WI38 (cell line): Measurements from ENCODE around the gene PCNT.

Experiments used
- H3K4me3 ChIP-seq: 2 replicates; pipeline ENCODE4 v1.5.1; 2011; ENCODE audit warnings: low read depth, mild to moderate bottlenecking, control low read depth, low read length
- CTCF ChIP-seq: IDR thresholded peaks from 2 replicates; pipeline ENCODE4 v1.5.1; 2012; ENCODE audit warnings: low read depth, mild to moderate bottlenecking, control low read depth, low read length

Gene PCNT

GRCh38 chr21:46357684-46358425 is 33.9 kb downstream of the PCNT start:
- no peak for TF ChIP-seq CTCF
- no peak overlapping the region for H3K4me3 ChIP-seq

- TF ChIP-seq CTCF, result no peak
These were observed 37.2 kb downstream of the PCNT start for GRCh38 chr21:46361176-46361575.

DNA sequence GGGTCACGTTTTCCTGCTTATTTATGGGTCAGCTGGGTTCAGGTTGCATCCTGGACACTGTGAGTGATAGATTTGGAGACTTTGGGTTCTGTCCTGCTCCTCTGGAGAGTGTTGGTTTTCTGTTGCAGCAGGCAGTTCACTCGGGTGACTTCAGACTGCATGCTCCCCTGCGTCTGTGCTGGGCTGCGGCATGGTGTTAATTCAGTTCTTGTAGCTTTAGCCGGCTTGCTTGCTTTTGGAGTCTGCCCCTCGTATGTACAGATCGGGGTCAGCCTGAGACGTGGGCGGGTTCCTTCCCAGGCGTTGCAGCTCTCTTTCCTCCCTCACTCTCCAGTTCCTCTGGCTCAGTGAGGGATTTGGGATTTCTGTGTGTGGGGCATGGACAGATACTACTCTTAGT is 38.0 kb downstream of the PCNT start:
- no peak overlapping the region for H3K4me3 ChIP-seq
- no peak for TF ChIP-seq CTCF

More at GRCh38 chr21:46361176-46361575, 37.2 kb downstream of the PCNT start:
- H3K4me3 ChIP-seq, result no peak overlapping the region

GRCh38 chr21:46362946-46363345 is 39.0 kb downstream of the PCNT start:
- H3K4me3 ChIP-seq, result no peak overlapping the region
- TF ChIP-seq CTCF, result no peak

DNA sequence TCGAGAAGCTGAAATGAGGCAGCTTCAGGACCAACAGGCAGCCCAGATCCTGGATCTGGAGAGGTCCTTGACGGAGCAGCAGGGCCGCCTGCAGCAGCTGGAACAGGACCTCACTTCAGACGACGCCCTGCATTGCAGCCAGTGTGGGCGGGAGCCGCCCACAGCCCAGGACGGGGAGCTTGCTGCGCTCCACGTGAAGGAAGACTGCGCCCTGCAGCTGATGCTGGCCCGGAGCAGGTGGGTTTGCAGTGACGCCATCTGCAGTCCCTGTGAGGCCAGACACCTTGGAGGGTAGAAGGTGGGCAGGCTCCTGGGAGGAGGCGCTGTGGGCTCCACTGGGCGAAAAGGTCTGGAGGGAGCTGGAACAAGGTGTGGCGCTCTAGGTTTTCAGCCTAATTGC is 39.7 kb downstream of the PCNT start:
- H3K4me3 ChIP-seq, result no peak overlapping the region
- TF ChIP-seq CTCF, result no peak

- no peak for TF ChIP-seq CTCF
- H3K4me3 ChIP-seq, result no peak overlapping the region
These were observed 42.1 kb downstream of the PCNT start for GRCh38 chr21:46366091-46366490.

DNA sequence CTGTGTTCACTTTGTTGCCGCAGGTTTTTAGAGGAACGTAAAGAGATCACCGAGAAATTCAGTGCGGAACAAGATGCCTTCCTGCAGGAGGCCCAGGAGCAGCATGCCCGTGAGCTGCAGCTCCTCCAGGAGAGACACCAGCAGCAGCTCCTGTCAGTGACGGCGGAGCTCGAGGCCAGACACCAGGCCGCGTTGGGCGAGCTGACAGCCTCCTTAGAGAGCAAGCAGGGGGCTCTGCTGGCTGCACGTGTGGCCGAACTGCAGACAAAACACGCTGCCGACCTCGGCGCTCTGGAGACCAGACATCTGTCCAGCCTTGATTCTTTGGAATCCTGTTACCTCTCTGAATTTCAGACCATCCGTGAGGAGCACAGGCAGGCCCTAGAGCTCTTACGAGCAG is 42.6 kb downstream of the PCNT start:
- TF ChIP-seq CTCF, result no peak

More for the DNA sequence above, 42.6 kb downstream of the PCNT start:
- no peak overlapping the region for H3K4me3 ChIP-seq
